A673 (cell line): ENCODE results near the gene RPS16. TPM values are rescaled to one million over a fixed set of nuclear protein-coding genes. Genes with fewer than 3 reads are reported as not detected.
A peak's percentile ranks its signal among the peaks of the same experiment; 100 is the strongest.

ENCODE experiments used
- BruUV-seq: library from RNA; stranded (reverse); fragments of 400-500 nt; replicated peaks from 2 replicates; lab custom pipeline; 2021; lab: Mats Ljungman, UMichigan
- CTCF ChIA-PET: fragments of 300-600 bp; sonication (Branson Sonifier 250); formaldehyde crosslinking; loops from one replicate; lab custom pipeline; 2022; ENCODE audit warnings: antibody characterized with exemption; lab: Charles Lee
- POLR2A ChIA-PET: fragments of 300-600 bp; sonication (Branson Sonifier 250); formaldehyde crosslinking; loops from one replicate; lab custom pipeline; 2022; ENCODE audit warnings: antibody characterized with exemption; ENCODE audit not compliant: low non-redundant PET; lab: Charles Lee
- DNase-seq: peaks from one replicate; pipeline ENCODE4 v3.0.0-alpha.2; 2015; ENCODE audit warnings: low spot score
- H3K27ac ChIP-seq: fragments of 200-600 bp; sonication (generic); 2 replicates; pipeline ENCODE4 v1.5.1; 2016; ENCODE audit warnings: mixed run types, low read depth, mild to moderate bottlenecking, mixed read lengths, antibody characterized with exemption, low read length; ENCODE audit not compliant: poor library complexity, severe bottlenecking
- H3K27me3 ChIP-seq: fragments of 200-600 bp; sonication (generic); replicated peaks from 2 replicates; pipeline ENCODE4 v1.6.1; 2017; ENCODE audit warnings: mixed run types, low read depth, mild to moderate bottlenecking, mixed read lengths, antibody characterized with exemption, low read length; ENCODE audit not compliant: insufficient read depth, poor library complexity
- H3K36me3 ChIP-seq: fragments of 200-600 bp; sonication (generic); 2 replicates; pipeline ENCODE4 v1.6.1; 2016; ENCODE audit warnings: mixed run types, mild to moderate bottlenecking, mixed read lengths, antibody characterized with exemption, low read length; ENCODE audit not compliant: insufficient read depth, poor library complexity, severe bottlenecking
- H3K4me1 ChIP-seq: fragments of 200-600 bp; sonication (generic); 2 replicates; pipeline ENCODE4 v1.6.1; 2017; ENCODE audit warnings: mixed run types, mild to moderate bottlenecking, mixed read lengths, antibody characterized with exemption, low read length; ENCODE audit not compliant: insufficient read depth, poor library complexity, severe bottlenecking
- H3K4me3 ChIP-seq: fragments of 200-600 bp; sonication (generic); 2 replicates; pipeline ENCODE4 v1.5.1; 2016; ENCODE audit warnings: low read depth, mixed run types, mild to moderate bottlenecking, mixed read lengths, low read length; ENCODE audit not compliant: poor library complexity, severe bottlenecking
- H3K9me3 ChIP-seq: fragments of 200-600 bp; sonication (generic); 2 replicates; pipeline ENCODE4 v1.6.1; 2016; ENCODE audit warnings: mixed run types, low read depth, mild to moderate bottlenecking, mixed read lengths, antibody characterized with exemption, low read length; ENCODE audit not compliant: poor library complexity, severe bottlenecking
- CTCF ChIP-seq: fragments of 300-800, 200-600 bp; sonication (generic); conservative IDR thresholded peaks from 2 replicates; pipeline ENCODE4 v1.5.1; 2017; ENCODE audit warnings: low read depth, mild to moderate bottlenecking, antibody characterized with exemption, low read length, moderate library complexity, mixed read lengths
- EZH2 ChIP-seq: fragments of 200-600 bp; sonication (generic); IDR thresholded peaks from 2 replicates; pipeline ENCODE4 v1.6.1; 2017; ENCODE audit warnings: borderline replicate concordance, low read depth, mild to moderate bottlenecking, mixed read lengths, antibody characterized with exemption, low read length; ENCODE audit not compliant: poor library complexity, severe bottlenecking
- intact Hi-C: fragments of 100-400 bp; cut with micrococcal nuclease; formaldehyde crosslinking; loops from one replicate; pipeline ENCODE4 v1.10.0; 2022; ENCODE audit not compliant: unreplicated experiment
- total RNA-seq: library from RNA; stranded (reverse); gene quantifications from 2 replicates; pipeline ENCODE4 v1.2.3, GENCODE V29; 2021

Gene RPS16
- total RNA-seq, 1 experiment from 2014 or later, result 1,898 TPM

GRCh38 chr19:39449116-39449797, 13.5 kb upstream of the RPS16 start:
- CTCF ChIA-PET, result interaction anchor here (0.7 kb wide), 1 partner anchor 20 kb away, joined by 3 read pairs; no protein-coding TSS in a partner anchor
- BruUV-seq, result no TSS peak
- Histone ChIP-seq H3K27me3 (no peaks in the 10 kb centered on the region), H3K27ac (no peak overlapping the region), H3K9me3 (no peaks in the 10 kb centered on the region), H3K36me3 (peaks cover 9% of the 10 kb centered on the region), H3K4me1 (peaks cover 10% of the 10 kb centered on the region), H3K4me3 (no peak overlapping the region)
- DNase-seq, result no peak
- TF ChIP-seq CTCF, result no peak
- TF ChIP-seq EZH2, result no peak
- POLR2A ChIA-PET, result no interaction called here
- intact Hi-C loops, result no loop called here

- POLR2A ChIA-PET, result no interaction called here
- intact Hi-C loops, result no loop called here
These were observed 12.5 kb upstream of the RPS16 start for GRCh38 chr19:39448271-39448670.

GRCh38 chr19:39446365-39447084, 10.8 kb upstream of the RPS16 start:
- DNase-seq, result no peak
- intact Hi-C loops, result no loop called here
- H3K36me3 ChIP-seq, result peaks cover 4% of the 10 kb centered on the region
- BruUV-seq, result no TSS peak
- no peaks in the 10 kb centered on the region for H3K27me3 ChIP-seq
- H3K27ac ChIP-seq, result peak overlapping the region; percentile 88
- ChIA-PET POLR2A (interaction anchor here (0.7 kb wide), 1 partner anchor 35 kb away, joined by 3 read pairs; no protein-coding TSS in a partner anchor), CTCF (no interaction called here)
- H3K4me3 ChIP-seq, result peak overlapping the region; percentile 98
- TF ChIP-seq CTCF, result no peak
- no peak for TF ChIP-seq EZH2
- H3K4me1 ChIP-seq, result peaks cover 10% of the 10 kb centered on the region
- no peaks in the 10 kb centered on the region for H3K9me3 ChIP-seq

More at GRCh38 chr19:39448271-39448670, 12.5 kb upstream of the RPS16 start:
- Histone ChIP-seq H3K36me3 (peaks cover 4% of the 10 kb centered on the region), H3K4me3 (no peak overlapping the region), H3K9me3 (no peaks in the 10 kb centered on the region), H3K4me1 (peaks cover 10% of the 10 kb centered on the region), H3K27ac (no peak overlapping the region), H3K27me3 (no peaks in the 10 kb centered on the region)
- CTCF ChIA-PET, result no interaction called here
- TF ChIP-seq EZH2 (no peak), CTCF (no peak)
- BruUV-seq, result no TSS peak
- DNase-seq, result no peak
